Measurements from ENCODE around the gene PCIF1.
A peak's percentile ranks its signal among the peaks of the same experiment; 100 is the strongest.
"Not testable (repeated sequence)": the region's sequence is repeated elsewhere in the genome, so short reads cannot be mapped to it uniquely, and the experiment has no call there.

Gene PCIF1

DNA sequence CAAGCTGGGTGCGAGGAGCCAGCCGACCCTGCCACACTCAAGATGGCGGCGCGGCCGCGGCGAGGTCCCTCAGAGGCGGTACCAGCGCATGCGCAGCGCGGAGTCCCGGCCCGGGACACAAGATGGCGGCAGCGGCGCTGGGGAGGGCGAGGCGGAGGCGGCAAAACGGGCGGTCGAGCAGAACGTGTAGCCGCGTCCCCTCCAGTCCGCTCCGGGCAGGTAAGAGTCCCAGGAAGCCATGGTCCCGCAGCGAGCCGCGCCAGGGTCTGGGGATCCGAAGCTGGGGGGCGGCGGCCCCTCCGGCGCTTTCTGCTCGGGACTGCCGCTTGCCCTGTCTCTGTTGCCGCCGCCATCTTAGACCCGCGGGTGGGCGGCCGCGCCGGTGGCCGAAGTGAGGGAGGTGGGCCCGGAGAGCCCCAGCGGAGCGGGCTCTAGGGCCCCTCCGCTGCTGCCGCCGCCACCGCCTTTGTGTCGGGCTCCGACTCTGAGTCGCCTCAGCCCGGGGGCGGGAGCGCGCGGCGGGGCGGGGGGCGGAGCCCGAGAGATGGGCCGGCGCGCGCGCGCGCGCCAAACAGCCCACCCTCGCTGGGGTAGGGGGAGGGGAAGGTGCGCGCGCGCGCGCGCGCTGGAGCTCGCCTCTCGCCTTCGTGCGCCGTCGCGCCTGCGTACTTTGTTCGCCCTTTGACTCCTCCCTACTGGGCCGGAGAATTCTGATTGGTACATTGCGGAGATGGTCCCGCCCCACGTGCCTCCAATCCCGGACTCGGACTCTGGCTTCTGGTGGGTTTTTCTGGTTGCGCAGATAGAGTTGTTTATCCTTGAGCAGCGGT lies at the start of gene PCIF1:
Gene PCIF1 (plus strand): TSS at position 98 of the 830 bp plus-strand sequence. CDS start 4,317 bp downstream, outside the sequence.
- peak; percentile 98 for DNase-seq (ENCODE audit: low read depth)

DNA sequence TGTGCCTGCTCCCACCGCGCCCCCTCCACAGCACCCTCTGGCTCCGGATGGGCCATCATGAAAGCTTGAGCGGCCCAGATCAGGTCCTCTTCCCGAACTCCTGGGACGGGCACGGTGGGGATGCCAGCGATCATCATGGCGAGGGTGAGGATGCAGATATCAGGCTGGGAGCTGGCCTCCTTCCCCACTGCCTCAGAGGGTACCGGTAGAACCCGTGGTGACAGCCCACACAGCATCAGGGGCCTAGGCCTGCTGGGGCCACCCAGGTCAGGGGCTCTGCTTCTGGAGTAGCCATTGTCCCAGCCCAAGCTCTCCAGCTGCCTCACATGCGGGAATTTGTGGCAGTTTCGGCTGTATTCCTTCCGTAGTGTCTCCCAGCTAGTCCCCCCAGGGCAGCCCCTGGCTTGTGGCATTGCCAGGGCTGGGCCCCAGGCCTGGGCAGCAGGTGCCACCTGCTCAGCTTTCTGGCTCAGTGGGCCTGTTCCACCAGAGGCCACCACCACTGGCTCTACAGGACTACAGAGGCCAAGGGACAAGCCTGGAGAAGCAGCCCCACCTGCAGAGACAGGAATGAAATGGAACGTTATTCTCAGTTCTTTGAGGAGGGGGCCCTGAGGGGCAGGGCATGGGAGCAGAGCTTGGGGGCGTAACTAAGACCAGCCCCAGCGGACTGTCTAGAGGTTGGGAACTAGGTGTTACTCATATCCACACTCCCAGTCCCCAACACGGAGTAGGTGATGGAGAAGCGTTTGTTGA lies 47.7 kb upstream of the PCIF1 start:
- DNase-seq (ENCODE audit: low read depth): no peak

DNA sequence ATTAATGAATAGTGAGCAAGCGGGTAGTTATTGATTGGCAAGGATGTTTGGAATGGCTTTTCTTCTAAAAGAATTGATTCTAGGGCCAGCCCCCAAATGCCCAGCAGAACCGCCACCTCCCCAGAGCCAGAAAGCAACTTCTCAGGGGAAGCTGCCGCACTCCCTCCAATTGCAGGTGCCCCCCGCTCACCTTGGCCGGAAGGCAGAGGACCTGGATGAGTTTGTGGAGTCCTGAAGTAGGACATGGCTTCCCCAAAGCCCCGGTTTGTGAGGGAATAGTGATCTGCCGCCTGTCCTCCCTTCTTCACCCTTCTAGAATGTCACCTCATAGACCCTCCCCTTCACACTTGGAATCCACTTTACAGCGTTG lies 47.2 kb upstream of the PCIF1 start, which contains the start of gene SPATA25:
Gene SPATA25 (minus strand): TSS at position 277 of the 370 bp plus-strand sequence. CDS start 32 bp downstream, at position 245.
- DNase-seq (ENCODE audit: low read depth): no peak

DNA sequence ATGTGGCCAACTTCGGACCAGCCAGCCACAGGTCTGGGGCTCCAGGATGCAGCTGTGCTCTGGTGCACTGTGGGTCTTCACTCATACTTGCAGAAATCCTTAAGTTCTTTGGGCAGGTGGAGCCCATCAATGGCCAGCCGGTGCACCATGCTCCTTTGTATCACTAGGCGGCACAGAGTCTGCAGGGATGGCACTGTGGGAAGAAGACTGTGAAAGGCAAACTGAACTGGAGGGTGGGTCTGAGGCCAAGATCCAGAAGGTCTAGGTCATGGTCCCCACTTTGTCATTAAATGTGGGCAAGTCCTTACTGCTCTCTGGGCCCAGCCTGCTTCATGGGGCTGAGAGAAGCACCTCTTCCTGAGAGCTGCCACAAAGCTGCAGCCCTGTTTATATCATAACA lies 45.8 kb upstream of the PCIF1 start:
- DNase-seq (ENCODE audit: low read depth): no peak

DNA sequence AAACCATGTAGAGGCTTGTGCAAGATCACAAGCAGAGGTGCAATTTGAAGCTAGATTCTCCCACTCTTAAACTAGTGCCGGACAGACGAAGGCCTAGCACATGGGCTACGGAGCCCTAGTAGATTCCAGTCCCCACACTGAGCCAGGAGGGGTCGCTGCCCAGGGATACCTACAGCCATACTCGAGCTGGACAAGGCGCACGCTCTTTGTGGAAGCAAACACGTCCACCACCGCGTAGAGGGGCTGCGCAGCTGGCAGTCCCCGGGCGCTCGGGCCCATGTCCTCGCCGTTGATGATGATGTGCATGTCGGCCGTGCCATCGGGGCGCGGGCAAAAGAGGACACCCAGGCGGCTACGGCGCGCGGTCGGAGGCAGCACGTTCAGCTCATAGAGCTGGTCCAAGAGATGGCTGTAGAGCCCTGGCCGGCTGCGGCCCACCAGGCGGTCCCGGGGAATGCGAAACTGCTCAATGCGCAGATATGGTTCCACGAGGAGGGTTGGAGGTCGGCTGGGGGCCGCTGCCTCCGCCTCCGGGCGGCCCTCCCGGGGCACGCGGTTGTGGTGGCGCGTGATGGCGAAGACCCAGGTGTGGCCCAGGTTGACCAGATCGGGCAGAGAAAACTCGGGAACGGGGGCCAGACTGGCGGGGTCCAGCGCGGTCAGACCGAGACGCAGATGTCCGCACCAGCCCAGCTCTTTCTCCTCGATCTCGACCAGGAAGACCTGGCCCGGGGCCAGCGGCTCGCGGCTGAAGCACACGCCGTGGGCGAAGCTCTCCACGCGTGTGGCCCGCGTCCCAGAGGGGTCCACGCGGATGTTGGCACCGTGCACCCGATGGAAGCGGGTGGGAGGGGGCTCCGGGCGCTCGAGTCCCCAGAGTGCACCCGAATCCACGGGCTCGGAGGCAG lies 44.2 kb upstream of the PCIF1 start:
- DNase-seq (ENCODE audit: low read depth): peak; percentile 86

DNA sequence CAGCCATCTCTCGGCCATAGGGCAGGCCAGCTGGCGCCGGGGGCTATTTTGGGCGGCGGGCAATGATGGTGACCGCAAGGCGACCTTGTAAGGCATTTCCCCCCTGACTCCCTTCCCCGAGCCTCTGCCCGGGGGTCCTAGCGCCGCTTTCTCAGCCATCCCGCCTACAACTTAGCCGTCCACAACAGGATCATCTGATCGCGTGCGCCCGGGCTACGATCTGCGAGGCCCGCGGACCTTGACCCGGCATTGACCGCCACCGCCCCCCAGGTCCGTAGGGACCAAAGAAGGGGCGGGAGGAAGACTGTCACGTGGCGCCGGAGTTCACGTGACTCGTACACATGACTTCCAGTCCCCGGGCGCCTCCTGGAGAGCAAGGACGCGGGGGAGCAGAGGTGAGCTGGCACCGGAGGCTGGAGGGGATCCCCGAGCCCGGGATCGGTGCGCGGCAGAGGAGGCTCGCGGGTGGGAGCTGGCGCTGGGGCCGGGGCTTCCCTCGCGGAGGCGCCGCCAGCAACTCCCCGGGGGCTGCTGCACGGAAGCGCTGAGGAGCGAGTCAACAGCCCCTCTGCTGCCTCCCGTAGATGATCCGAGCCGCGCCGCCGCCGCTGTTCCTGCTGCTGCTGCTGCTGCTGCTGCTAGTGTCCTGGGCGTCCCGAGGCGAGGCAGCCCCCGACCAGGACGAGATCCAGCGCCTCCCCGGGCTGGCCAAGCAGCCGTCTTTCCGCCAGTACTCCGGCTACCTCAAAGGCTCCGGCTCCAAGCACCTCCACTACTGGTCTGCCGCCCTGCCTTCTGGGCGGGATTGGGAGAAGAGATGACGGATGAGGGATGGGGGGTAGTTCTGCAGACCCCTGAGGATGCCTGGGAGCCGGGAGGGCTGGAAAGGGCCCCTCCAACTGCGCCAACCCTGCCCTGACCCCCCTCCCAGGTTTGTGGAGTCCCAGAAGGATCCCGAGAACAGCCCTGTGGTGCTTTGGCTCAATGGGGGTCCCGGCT lies 43.2 kb upstream of the PCIF1 start, which contains the start of the genes CTSA and NEURL2:
Gene CTSA (plus strand): TSS at position 351 of the 999 bp plus-strand sequence. CDS start 234 bp downstream, at position 585.
Gene NEURL2 (minus strand): TSS at position 224 of the 999 bp plus-strand sequence. CDS start 217 bp downstream, at position 7.
- DNase-seq (ENCODE audit: low read depth): peak; percentile 87

DNA sequence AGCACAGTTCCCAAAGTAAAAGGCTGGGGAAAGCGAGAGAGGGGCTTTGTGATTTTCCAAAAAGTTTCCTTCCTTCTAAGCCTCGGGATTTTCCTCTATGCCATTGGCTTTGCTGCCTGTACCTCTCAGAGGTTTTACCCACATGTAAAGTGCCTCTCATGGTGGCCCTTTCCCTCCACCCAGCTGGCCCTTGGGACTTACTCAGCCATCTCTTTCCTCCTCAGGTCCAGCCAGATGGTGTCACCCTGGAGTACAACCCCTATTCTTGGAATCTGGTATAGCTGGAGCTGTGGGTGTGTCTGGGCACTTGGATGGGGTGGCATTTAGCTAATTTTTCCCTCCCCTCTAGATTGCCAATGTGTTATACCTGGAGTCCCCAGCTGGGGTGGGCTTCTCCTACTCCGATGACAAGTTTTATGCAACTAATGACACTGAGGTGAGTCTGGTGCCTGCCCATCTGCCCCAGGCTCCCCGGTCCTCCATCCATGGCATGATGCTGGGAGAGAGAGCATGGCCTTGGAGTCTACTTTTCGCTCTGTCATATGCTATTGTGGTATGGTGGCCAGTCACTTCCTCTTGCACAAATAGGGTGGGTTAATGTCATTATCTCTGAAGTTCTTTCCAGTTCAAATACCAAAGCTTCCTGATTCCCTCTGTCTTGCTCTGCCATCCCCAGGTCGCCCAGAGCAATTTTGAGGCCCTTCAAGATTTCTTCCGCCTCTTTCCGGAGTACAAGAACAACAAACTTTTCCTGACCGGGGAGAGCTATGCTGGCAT lies 42.2 kb upstream of the PCIF1 start:
- peak; percentile 29 for DNase-seq (ENCODE audit: low read depth)

DNA sequence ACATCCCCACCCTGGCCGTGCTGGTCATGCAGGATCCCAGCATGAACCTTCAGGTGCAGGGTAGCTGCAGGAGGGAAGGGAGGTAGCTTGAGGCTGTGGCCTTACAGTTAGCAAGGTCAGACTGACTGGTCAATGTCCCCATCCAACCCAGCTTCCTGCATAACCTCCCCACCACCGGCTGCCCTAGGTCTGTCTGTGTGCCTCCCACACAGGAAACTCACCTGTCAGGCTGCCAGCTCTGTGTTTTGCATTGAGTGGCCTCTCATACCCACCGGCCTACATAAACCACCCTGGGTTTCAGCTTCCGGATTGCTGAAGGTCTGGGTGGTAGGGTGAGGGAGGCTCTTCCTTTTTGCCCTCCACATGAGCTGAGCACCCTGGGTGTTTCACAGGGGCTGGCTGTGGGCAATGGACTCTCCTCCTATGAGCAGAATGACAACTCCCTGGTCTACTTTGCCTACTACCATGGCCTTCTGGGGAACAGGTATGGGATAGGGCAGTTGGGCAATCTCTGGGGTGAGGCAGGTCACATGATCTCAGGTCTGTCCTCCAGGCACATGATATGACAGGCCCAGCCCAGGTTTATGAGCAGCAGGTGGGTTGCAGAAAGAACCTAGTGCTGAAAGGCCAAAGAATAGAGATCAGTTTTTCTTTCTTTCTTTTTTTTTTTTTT lies 41.5 kb upstream of the PCIF1 start:
- DNase-seq (ENCODE audit: low read depth): no peak

DNA sequence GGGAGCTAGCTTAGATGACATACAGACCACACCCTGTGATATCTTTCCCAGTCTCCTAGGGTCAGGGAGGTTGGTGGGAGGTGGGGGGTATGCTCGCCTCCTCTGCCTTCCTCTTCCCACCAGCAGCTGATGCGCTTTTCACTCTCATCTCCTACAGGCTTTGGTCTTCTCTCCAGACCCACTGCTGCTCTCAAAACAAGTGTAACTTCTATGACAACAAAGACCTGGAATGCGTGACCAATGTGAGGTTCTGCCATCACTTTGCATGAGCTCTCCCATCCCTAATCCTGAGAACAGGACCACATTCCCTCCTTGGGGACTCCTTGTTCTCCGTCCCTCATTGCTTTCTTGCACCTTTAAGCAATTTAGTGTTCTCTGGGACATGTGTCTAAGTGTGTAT lies 40.7 kb upstream of the PCIF1 start:
- no peak for DNase-seq (ENCODE audit: low read depth)

DNA sequence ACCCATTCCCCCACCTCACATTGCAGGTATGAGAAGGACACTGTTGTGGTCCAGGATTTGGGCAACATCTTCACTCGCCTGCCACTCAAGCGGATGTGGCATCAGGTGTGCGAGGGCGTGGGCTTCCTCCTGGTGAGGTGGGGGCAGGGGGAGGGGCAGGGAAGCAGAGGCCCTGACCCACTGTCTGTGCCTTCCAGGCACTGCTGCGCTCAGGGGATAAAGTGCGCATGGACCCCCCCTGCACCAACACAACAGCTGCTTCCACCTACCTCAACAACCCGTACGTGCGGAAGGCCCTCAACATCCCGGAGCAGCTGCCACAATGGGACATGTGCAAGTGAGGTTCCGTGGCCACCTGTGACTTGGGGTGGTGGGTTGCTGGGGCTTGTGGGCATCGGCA lies 39.7 kb upstream of the PCIF1 start:
- DNase-seq (ENCODE audit: low read depth): no peak

DNA sequence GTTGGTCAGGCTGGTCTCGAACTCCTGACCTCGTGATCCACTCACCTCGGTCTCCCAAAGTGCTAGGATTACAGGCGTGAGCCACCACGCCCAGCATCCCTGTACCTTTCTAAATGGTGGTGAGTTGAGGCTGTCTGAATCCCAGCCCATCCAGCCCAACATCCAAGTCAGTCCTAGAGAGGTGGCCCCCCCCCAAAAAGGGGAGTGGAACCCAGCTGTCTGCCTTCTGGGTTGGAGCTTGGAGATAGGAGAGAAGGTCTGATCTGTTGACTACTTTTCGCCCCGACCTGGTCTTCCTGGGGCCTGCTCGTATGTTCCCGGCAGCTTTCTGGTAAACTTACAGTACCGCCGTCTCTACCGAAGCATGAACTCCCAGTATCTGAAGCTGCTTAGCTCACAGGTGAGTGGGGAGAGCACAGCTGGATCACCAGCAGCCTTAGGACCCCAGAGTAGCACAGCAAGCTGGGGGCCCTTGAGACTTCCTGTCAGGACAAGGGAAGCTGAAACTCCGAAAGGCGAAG lies 37.8 kb upstream of the PCIF1 start:
- DNase-seq (ENCODE audit: low read depth): no peak

DNA sequence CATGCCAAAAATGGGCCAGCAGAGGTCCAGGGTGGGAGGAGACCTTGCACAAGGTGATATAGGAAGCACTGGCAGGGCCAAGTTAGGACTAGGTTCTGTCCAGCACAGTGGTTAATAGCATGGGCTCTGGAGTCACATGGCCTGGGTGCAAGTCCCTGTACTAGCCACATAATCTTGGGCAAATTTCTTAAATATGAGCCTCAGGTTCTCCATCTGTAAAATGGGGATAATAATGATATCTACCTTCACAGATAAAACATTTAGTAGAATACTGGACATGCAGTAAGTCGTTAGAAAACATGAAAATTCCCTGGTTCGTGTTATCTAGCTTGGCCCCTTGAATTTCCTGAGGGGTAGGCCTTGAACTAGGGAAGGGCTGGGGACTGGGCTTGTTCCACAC lies 37.2 kb upstream of the PCIF1 start:
- DNase-seq (ENCODE audit: low read depth): no peak

DNA sequence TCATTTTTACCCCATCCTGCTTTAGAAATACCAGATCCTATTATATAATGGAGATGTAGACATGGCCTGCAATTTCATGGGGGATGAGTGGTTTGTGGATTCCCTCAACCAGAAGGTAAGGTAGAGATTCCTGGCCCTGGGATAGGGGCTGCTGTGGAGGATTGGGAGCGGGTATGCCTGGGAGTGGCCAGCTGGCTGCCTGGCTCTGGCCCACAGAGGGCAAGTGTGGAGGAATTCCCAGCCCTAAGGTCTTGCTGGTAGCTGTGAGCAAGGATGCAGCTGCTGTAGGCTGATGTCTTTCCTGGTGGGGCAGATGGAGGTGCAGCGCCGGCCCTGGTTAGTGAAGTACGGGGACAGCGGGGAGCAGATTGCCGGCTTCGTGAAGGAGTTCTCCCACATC lies 36.8 kb upstream of the PCIF1 start:
- DNase-seq (ENCODE audit: low read depth): no peak

DNA sequence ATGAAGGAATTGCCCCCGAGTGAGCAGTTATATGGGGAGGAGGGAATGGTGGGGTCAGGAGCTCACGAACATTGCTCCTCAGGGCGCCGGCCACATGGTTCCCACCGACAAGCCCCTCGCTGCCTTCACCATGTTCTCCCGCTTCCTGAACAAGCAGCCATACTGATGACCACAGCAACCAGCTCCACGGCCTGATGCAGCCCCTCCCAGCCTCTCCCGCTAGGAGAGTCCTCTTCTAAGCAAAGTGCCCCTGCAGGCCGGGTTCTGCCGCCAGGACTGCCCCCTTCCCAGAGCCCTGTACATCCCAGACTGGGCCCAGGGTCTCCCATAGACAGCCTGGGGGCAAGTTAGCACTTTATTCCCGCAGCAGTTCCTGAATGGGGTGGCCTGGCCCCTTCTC lies 36.2 kb upstream of the PCIF1 start:
- DNase-seq (ENCODE audit: low read depth): no peak

DNA sequence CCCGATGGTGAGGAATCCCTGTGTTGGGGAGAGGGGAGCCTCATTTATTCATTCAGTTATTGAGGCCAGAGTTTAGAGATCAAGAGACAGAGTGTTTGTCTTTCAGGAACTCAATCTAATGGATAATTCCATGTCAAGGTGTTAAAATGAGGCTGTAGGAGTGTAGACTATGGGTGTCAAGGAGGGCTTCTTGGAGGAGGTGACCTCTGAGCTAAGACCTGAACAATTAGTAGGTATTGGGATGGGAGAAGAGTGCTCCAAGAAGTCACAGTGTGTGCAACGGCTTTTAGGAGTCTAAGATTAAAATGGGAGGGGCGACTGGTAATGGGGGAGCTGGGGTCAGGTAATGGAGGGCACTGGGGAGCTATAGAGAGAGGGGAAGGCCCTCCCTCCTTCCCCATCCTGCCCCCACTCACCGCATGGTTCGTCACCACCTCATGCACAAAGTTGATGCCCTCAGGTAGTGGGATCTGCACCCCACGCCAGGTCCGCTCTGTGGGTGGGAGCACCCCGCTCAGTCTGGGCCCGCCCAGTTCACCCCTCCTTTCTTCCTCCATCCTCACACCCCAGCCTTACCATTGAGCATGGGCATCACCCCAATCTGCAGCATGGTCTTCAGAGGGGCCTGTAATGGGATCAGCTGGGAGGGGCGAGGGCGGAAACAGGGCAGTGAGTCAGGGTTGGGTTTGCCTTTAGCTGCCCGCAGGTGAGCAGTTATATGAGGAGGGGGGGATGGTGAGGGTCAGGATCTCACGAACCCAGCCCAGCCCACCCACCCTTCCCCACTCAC lies 35.2 kb upstream of the PCIF1 start:
- no peak for DNase-seq (ENCODE audit: low read depth)

DNA sequence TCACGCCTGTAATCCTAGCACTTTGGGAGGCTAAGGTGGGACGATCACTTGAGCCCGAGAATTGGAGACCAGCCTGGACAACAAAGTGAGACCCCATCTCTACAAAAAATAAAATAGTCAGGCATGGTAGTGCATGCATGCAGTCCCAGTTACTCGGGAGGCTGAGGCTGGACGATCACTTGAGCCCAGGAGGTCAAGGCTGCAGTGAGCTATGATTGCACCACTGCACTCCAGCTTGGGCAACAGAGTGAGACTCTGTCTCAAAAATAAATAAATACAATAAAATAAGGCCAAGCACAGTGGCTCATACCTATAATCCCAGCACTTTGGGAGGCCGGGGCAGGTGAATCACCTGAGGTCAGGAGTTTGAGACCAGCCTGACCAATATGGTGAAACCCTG lies 33.2 kb upstream of the PCIF1 start:
- DNase-seq (ENCODE audit: low read depth): not testable (repeated sequence)

DNA sequence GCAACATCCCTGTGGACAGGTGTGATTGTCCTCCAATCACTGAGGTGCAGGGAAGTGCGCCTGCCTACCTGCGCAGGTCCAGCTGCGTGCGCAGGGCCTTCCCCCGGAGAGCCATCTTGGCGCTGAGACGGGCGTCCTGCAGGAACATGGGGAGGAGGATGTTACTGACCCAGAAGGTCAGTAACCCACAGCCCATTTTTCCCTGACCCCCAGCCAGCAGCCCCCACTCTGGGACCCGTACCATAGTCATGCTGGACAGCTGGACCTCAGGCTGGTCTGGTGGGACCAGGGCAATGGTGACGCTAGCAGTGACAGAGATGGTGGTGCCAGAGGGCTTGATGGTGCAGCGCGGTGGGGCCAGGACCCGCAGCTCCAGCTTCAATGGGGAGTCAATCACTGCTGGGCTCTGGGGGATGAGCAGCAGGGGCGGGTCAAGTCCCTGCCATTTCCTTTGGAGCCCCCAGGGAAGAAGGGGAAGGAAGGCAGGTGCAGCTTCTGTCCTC lies 32.2 kb upstream of the PCIF1 start:
- no peak for DNase-seq (ENCODE audit: low read depth)

All from iris pigment epithelial cell (primary cell).